IgD-negative memory B cell (primary cell): ENCODE measurements around the gene CISD2. TPM values are rescaled to one million over a fixed set of nuclear protein-coding genes. Genes with fewer than 3 reads are reported as not detected.
"Not testable (repeated sequence)": the region's sequence is repeated elsewhere in the genome, so short reads cannot be mapped to it uniquely, and the experiment has no call there.

ENCODE experiments used
- H3K27ac Mint-ChIP-seq, 3 donors: one replicate each; pipeline ENCODE4 v1.8.0; 2020 to 2022; ENCODE audit warnings: mild to moderate bottlenecking in 3 of 3, mixed read lengths in 3 of 3, moderate library complexity in 1 of 3
- H3K27me3 Mint-ChIP-seq: one replicate; pipeline ENCODE4 v1.8.0; 2021; ENCODE audit warnings: mixed read lengths
- H3K36me3 Mint-ChIP-seq: one replicate; pipeline ENCODE4 v1.8.0; 2020; ENCODE audit warnings: mild to moderate bottlenecking, mixed read lengths
- H3K4me1 Mint-ChIP-seq, 3 donors: one replicate each; pipeline ENCODE4 v1.8.0; 2020 to 2022; ENCODE audit warnings: mixed read lengths in 3 of 3, mild to moderate bottlenecking in 1 of 3
- H3K4me3 Mint-ChIP-seq, 4 donors: one replicate each; pipeline ENCODE4 v1.8.0; 2020 to 2022; ENCODE audit warnings: mild to moderate bottlenecking in 4 of 4, mixed read lengths in 4 of 4, moderate library complexity in 3 of 4
- H3K9me3 Mint-ChIP-seq, 3 donors: one replicate each; pipeline ENCODE4 v1.8.0; 2020 to 2021; ENCODE audit warnings: mixed read lengths in 3 of 3, mild to moderate bottlenecking in 1 of 3
- polyA plus RNA-seq: library from polyadenylated mRNA; unstranded; fragments of 300-500 nt; fragmentation: Illumina TruSeq; gene quantifications from one replicate; pipeline ENCODE4 v1.2.3, GENCODE V29; 2021

CISD2 gene
- polyA plus RNA-seq, 1 donor from 2014 or later = 25.2 TPM

- Mint-ChIP-seq H3K27ac (peak overlapping the region; percentile 96 to 100 (median 99)), H3K4me3 (peak overlapping the region; percentile 96 to 98 (median 97)), H3K27me3 (no peaks in the 10 kb centered on the region), H3K36me3 (peaks cover 4% of the 10 kb centered on the region), H3K4me1 (peaks cover 29 to 39% (median 37%) of the 10 kb centered on the region in 3 donors), H3K9me3 (no peaks in the 10 kb centered on the region)
Measured at GRCh38 chr4:102867278-102868152, 1.3 kb upstream of the CISD2 start.

GRCh38 chr4:102868153-102868780 is 525 bp upstream of the CISD2 start:
- peak overlapping the region; percentile 96 to 100 (median 99) for H3K27ac Mint-ChIP-seq
- no peaks in the 10 kb centered on the region for H3K27me3 Mint-ChIP-seq
- peaks cover 29 to 43% (median 34%) of the 10 kb centered on the region in 3 donors for H3K4me1 Mint-ChIP-seq
- no peaks in the 10 kb centered on the region for H3K9me3 Mint-ChIP-seq
- peak overlapping the region; percentile 96 to 98 (median 97) for H3K4me3 Mint-ChIP-seq
- peaks cover 4% of the 10 kb centered on the region for H3K36me3 Mint-ChIP-seq

GRCh38 chr4:102869569-102870197 is 891 bp downstream of the CISD2 start:
- peak overlapping the region; percentile 96 to 98 (median 97) for H3K4me3 Mint-ChIP-seq
- H3K27me3 Mint-ChIP-seq = no peaks in the 10 kb centered on the region
- no peaks in the 10 kb centered on the region for H3K9me3 Mint-ChIP-seq
- H3K4me1 Mint-ChIP-seq = peaks cover 29 to 42% (median 30%) of the 10 kb centered on the region in 3 donors
- H3K27ac Mint-ChIP-seq = peak overlapping the region; percentile 96 to 100 (median 99)
- peaks cover 4% of the 10 kb centered on the region for H3K36me3 Mint-ChIP-seq

GRCh38 chr4:102871772-102872171 is 3.0 kb downstream of the CISD2 start:
- peak overlapping the region in 2 of 3 donors; percentile 18 to 59 for H3K27ac Mint-ChIP-seq
- peaks cover 0 to 3% (median 0%) of the 10 kb centered on the region in 3 donors for H3K9me3 Mint-ChIP-seq
- H3K4me1 Mint-ChIP-seq = peaks cover 25 to 33% (median 31%) of the 10 kb centered on the region in 3 donors
- H3K4me3 Mint-ChIP-seq = peak overlapping the region in 1 of 4 donors; percentile 44
- no peaks in the 10 kb centered on the region for H3K27me3 Mint-ChIP-seq
- H3K36me3 Mint-ChIP-seq = peaks cover 6% of the 10 kb centered on the region

GRCh38 chr4:102877477-102878106 is 8.8 kb downstream of the CISD2 start:
- H3K4me1 Mint-ChIP-seq = peaks cover 2 to 11% (median 9%) of the 10 kb centered on the region in 3 donors

GRCh38 chr4:102878349-102878748 is 9.6 kb downstream of the CISD2 start:
- Mint-ChIP-seq H3K27ac (peak overlapping the region in 1 of 3 donors; percentile 45), H3K4me1 (peaks cover 2 to 11% (median 6%) of the 10 kb centered on the region in 3 donors), H3K36me3 (peaks cover 14% of the 10 kb centered on the region)
- not testable (repeated sequence) for H3K9me3 Mint-ChIP-seq, H3K27me3 Mint-ChIP-seq, H3K4me3 Mint-ChIP-seq

More at GRCh38 chr4:102877477-102878106, 8.8 kb downstream of the CISD2 start:
- not testable (repeated sequence) for H3K4me3 Mint-ChIP-seq, H3K27me3 Mint-ChIP-seq, H3K27ac Mint-ChIP-seq, H3K9me3 Mint-ChIP-seq
- peaks cover 14% of the 10 kb centered on the region for H3K36me3 Mint-ChIP-seq

GRCh38 chr4:102878901-102879300 is 10.1 kb downstream of the CISD2 start:
- Mint-ChIP-seq H3K4me3 (no peak overlapping the region), H3K9me3 (peaks cover 0 to 8% (median 0%) of the 10 kb centered on the region in 3 donors), H3K27ac (no peak overlapping the region), H3K27me3 (no peaks in the 10 kb centered on the region), H3K36me3 (peaks cover 14% of the 10 kb centered on the region), H3K4me1 (peaks cover 0 to 11% (median 3%) of the 10 kb centered on the region in 3 donors)

- H3K9me3 Mint-ChIP-seq = peaks cover 0 to 6% (median 0%) of the 10 kb centered on the region in 3 donors
- H3K36me3 Mint-ChIP-seq = peaks cover 10% of the 10 kb centered on the region
- no peak overlapping the region for H3K27ac Mint-ChIP-seq
- H3K4me3 Mint-ChIP-seq = no peak overlapping the region
- H3K27me3 Mint-ChIP-seq = no peaks in the 10 kb centered on the region
- H3K4me1 Mint-ChIP-seq = peaks cover 0 to 3% (median 0%) of the 10 kb centered on the region in 3 donors
Measured at GRCh38 chr4:102881343-102881742, 12.6 kb downstream of the CISD2 start.

GRCh38 chr4:102883278-102883677 is 14.5 kb downstream of the CISD2 start:
- no peaks in the 10 kb centered on the region for H3K27me3 Mint-ChIP-seq
- H3K27ac Mint-ChIP-seq = no peak overlapping the region
- no peaks in the 10 kb centered on the region for H3K9me3 Mint-ChIP-seq
- H3K4me1 Mint-ChIP-seq = peaks cover 0 to 3% (median 0%) of the 10 kb centered on the region in 3 donors
- no peak overlapping the region for H3K4me3 Mint-ChIP-seq
- peaks cover 7% of the 10 kb centered on the region for H3K36me3 Mint-ChIP-seq

GRCh38 chr4:102888570-102888969 is 19.8 kb downstream of the CISD2 start:
- not testable (repeated sequence) for H3K27me3 Mint-ChIP-seq

GRCh38 chr4:102889866-102890265 is 21.1 kb downstream of the CISD2 start:
- H3K9me3 Mint-ChIP-seq, H3K27ac Mint-ChIP-seq, H3K4me3 Mint-ChIP-seq, H3K4me1 Mint-ChIP-seq, H3K36me3 Mint-ChIP-seq, H3K27me3 Mint-ChIP-seq: not testable (repeated sequence)

More at GRCh38 chr4:102888570-102888969, 19.8 kb downstream of the CISD2 start:
- H3K27ac Mint-ChIP-seq, H3K9me3 Mint-ChIP-seq, H3K4me3 Mint-ChIP-seq, H3K36me3 Mint-ChIP-seq, H3K4me1 Mint-ChIP-seq: not testable (repeated sequence)

GRCh38 chr4:102896547-102896946 is 27.8 kb downstream of the CISD2 start:
- not testable (repeated sequence) for H3K9me3 Mint-ChIP-seq, H3K27me3 Mint-ChIP-seq, H3K27ac Mint-ChIP-seq, H3K36me3 Mint-ChIP-seq, H3K4me1 Mint-ChIP-seq, H3K4me3 Mint-ChIP-seq

GRCh38 chr4:102897610-102898009 is 28.8 kb downstream of the CISD2 start:
- H3K27ac Mint-ChIP-seq, H3K27me3 Mint-ChIP-seq, H3K4me1 Mint-ChIP-seq, H3K4me3 Mint-ChIP-seq, H3K36me3 Mint-ChIP-seq, H3K9me3 Mint-ChIP-seq: not testable (repeated sequence)

- Mint-ChIP-seq H3K4me3 (no peak overlapping the region), H3K27me3 (no peaks in the 10 kb centered on the region), H3K36me3 (no peaks in the 10 kb centered on the region), H3K9me3 (no peaks in the 10 kb centered on the region), H3K27ac (no peak overlapping the region), H3K4me1 (no peaks in the 10 kb centered on the region)
Measured at GRCh38 chr4:102901804-102902203, 33.0 kb downstream of the CISD2 start.

GRCh38 chr4:102918859-102919258 is 50.1 kb downstream of the CISD2 start:
- no peaks in the 10 kb centered on the region for H3K4me1 Mint-ChIP-seq
- peaks cover 13% of the 10 kb centered on the region for H3K36me3 Mint-ChIP-seq
- H3K27me3 Mint-ChIP-seq = no peaks in the 10 kb centered on the region
- no peak overlapping the region for H3K27ac Mint-ChIP-seq
- H3K9me3 Mint-ChIP-seq = peaks cover 5 to 23% (median 14%) of the 10 kb centered on the region in 3 donors
- H3K4me3 Mint-ChIP-seq = no peak overlapping the region
